Keratinocyte (primary cell): Measurements from ENCODE around the gene ARHGAP6. TPM values are rescaled to one million over a fixed set of nuclear protein-coding genes. Genes with fewer than 3 reads are reported as not detected.

Experiments used
- DNase-seq: peaks from one replicate; pipeline ENCODE4 v3.0.0-alpha.2; 2011; ENCODE audit warnings: low read depth, missing footprints, low spot score
- FAIRE-seq: peaks from 2 replicates; lab custom pipeline; 2011; peaks lifted over from hg19 to GRCh38; lab: Jason Lieb, UNC
- H2AFZ ChIP-seq: 2 replicates; pipeline ENCODE4 v1.6.0; 2012; ENCODE audit warnings: low read length, control low read depth, inconsistent platforms; ENCODE audit not compliant: control insufficient read depth
- H3K27ac ChIP-seq: 2 replicates; pipeline ENCODE4 v1.5.1; 2011; ENCODE audit warnings: low read length; ENCODE audit not compliant: control insufficient read depth, insufficient read depth
- H3K27me3 ChIP-seq: 3 replicates; pipeline ENCODE4 v1.6.0; 2011; ENCODE audit warnings: low read length; ENCODE audit not compliant: control insufficient read depth, insufficient read depth; ENCODE audit errors: extremely low read depth
- H3K36me3 ChIP-seq, 2 experiments: 2 replicates in 1 of 2; 3 replicates in 1 of 2; pipeline ENCODE4 v1.5.1; 2011; ENCODE audit warnings: low read length in 2 of 2, mild to moderate bottlenecking in 1 of 2; ENCODE audit not compliant: control insufficient read depth in 2 of 2, insufficient read depth in 2 of 2; ENCODE audit errors: extremely low read depth in 1 of 2
- H3K4me1 ChIP-seq: 3 replicates; pipeline ENCODE4 v1.5.1; 2011; ENCODE audit warnings: low read length; ENCODE audit not compliant: control insufficient read depth, insufficient read depth; ENCODE audit errors: extremely low read depth
- H3K4me2 ChIP-seq: 3 replicates; pipeline ENCODE4 v1.6.0; 2011; ENCODE audit warnings: low read depth, low read length; ENCODE audit not compliant: control insufficient read depth, insufficient read depth; ENCODE audit errors: extremely low read depth
- H3K4me3 ChIP-seq, 3 experiments: fragments of 200-600 bp in 1 of 3; sonication (generic) in 1 of 3; 2 replicates in 2 of 3; 3 replicates in 1 of 3; pipeline ENCODE4 v1.5.1; 2011 to 2016; ENCODE audit warnings: low read length in 3 of 3, mild to moderate bottlenecking in 3 of 3, control low read depth in 2 of 3, inconsistent platforms in 1 of 3, low read depth in 1 of 3, mixed read lengths in 1 of 3, mixed run types in 1 of 3, moderate library complexity in 1 of 3; ENCODE audit not compliant: control insufficient read depth in 2 of 3, insufficient read depth in 2 of 3; ENCODE audit errors: extremely low read depth in 1 of 3
- H3K79me2 ChIP-seq: 2 replicates; pipeline ENCODE4 v1.6.0; 2012; ENCODE audit warnings: low read length; ENCODE audit not compliant: control insufficient read depth, insufficient read depth
- H3K9ac ChIP-seq: 3 replicates; pipeline ENCODE4 v1.6.0; 2011; ENCODE audit warnings: low read length; ENCODE audit not compliant: control insufficient read depth, insufficient read depth; ENCODE audit errors: extremely low read depth
- H3K9me1 ChIP-seq: 3 replicates; pipeline ENCODE4 v1.6.0; 2011; ENCODE audit warnings: low read length; ENCODE audit not compliant: control insufficient read depth, insufficient read depth; ENCODE audit errors: extremely low read depth
- H3K9me3 ChIP-seq: 2 replicates; pipeline ENCODE4 v1.5.1; 2012; ENCODE audit warnings: low read depth, low read length; ENCODE audit not compliant: control insufficient read depth
- H4K20me1 ChIP-seq: 3 replicates; pipeline ENCODE4 v1.6.0; 2011; ENCODE audit warnings: low read length; ENCODE audit not compliant: control insufficient read depth, insufficient read depth; ENCODE audit errors: extremely low read depth
- EZH2 ChIP-seq: IDR thresholded peaks from one replicate; pipeline ENCODE4 v1.6.1; 2012; ENCODE audit warnings: inconsistent platforms, mild to moderate bottlenecking, low read length, moderate library complexity
- dilution Hi-C: fragments of 300-500 bp; cut with MboI; formaldehyde crosslinking; loops from one replicate; pipeline ENCODE4 v1.7.0; 2020; ENCODE audit warnings: low sequenced_read_pairs; ENCODE audit not compliant: extremely low pct_ligation_motif_present
- polyA plus RNA-seq, 5 experiments: library from polyadenylated mRNA; depleted of rRNA in 3 of 5; stranded (reverse) in 3 of 5; stranded (forward) in 1 of 5; unstranded in 1 of 5; fragments of >200 nt; gene quantifications; 1 replicate in 1 of 5; 2 replicates in 3 of 5; 3 replicates in 1 of 5; pipeline versions ENCODE4 v1.2.1 to v1.2.3, GENCODE V29; 2011 to 2012; ENCODE audit warnings: missing spikeins in 2 of 5, low read depth in 1 of 5, low replicate concordance in 1 of 5
- TF ChIP-seq, protein P1 (sequence below), 3 experiments: IDR thresholded peaks in 1 of 3; conservative IDR thresholded peaks in 1 of 3; optimal IDR thresholded peaks in 1 of 3; 2 replicates in 2 of 3; 3 replicates in 1 of 3; pipeline versions ENCODE3 to v1.5.1; 2011; ENCODE audit warnings: low read length in 3 of 3, mild to moderate bottlenecking in 3 of 3, moderate library complexity in 2 of 3, control low read depth in 1 of 3, inconsistent platforms in 1 of 3; ENCODE audit not compliant: insufficient read depth in 2 of 3; ENCODE audit errors: extremely low read depth in 1 of 3

Gene ARHGAP6
- polyA plus RNA-seq, 1 donor (not counting 4 experiments of a cell fraction or from before 2014, with no cell fraction given): 0.01 TPM

GRCh38 chrX:11386001-11386523, 279.7 kb downstream of the ARHGAP6 start:
- peak overlapping the region; percentile 39 for H3K27ac ChIP-seq
- H4K20me1 ChIP-seq: no peaks in the 10 kb centered on the region
- H3K27me3 ChIP-seq: no peaks in the 10 kb centered on the region
- TF ChIP-seq, protein P1, sequence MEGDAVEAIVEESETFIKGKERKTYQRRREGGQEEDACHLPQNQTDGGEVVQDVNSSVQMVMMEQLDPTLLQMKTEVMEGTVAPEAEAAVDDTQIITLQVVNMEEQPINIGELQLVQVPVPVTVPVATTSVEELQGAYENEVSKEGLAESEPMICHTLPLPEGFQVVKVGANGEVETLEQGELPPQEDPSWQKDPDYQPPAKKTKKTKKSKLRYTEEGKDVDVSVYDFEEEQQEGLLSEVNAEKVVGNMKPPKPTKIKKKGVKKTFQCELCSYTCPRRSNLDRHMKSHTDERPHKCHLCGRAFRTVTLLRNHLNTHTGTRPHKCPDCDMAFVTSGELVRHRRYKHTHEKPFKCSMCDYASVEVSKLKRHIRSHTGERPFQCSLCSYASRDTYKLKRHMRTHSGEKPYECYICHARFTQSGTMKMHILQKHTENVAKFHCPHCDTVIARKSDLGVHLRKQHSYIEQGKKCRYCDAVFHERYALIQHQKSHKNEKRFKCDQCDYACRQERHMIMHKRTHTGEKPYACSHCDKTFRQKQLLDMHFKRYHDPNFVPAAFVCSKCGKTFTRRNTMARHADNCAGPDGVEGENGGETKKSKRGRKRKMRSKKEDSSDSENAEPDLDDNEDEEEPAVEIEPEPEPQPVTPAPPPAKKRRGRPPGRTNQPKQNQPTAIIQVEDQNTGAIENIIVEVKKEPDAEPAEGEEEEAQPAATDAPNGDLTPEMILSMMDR (optimal IDR thresholded peaks at IDR 0.05 in 1 of 3, IDR thresholded peaks at IDR 0.05 in 1 of 3, conservative IDR thresholded peaks at IDR 0.05 in 1 of 3; ENCODE audit: extremely low read depth in 1 of 3, insufficient read depth in 2 of 3, low read length in 3 of 3): no peak
- no peak for TF ChIP-seq EZH2
- dilution Hi-C loops: no loop called here
- peaks cover 4% of the 10 kb centered on the region for H3K4me1 ChIP-seq
- no peaks in the 10 kb centered on the region for H3K9me1 ChIP-seq
- no peak overlapping the region for H3K9ac ChIP-seq
- peak overlapping the region; percentile 10 for H2AFZ ChIP-seq
- H3K79me2 ChIP-seq: no peaks in the 10 kb centered on the region
- FAIRE-seq: no peak
- no peak for DNase-seq
- no peak overlapping the region for H3K4me2 ChIP-seq
- H3K9me3 ChIP-seq: no peaks in the 10 kb centered on the region
- no peaks in the 10 kb centered on the region for H3K36me3 ChIP-seq
- H3K4me3 ChIP-seq: no peak overlapping the region

DNA sequence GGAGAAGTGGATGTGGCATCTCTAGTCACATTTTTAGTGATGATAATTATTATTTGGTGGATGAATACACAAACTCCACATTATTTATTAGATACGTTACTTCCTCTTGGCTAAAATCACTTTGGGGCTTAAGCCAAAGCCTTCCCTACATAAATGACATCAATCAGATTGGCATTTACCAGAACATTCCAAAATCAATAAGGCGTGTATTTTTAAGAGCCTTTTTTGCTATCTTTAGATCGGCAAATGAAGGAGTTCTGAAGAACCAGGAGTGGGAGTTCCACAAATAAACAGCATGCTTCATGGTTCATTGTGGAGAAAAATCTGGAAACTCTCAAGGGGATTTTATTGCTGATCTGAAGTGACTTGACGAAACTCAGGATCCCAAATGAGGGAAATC, 282.8 kb downstream of the ARHGAP6 start:
- no peak for TF ChIP-seq EZH2
- TF ChIP-seq, protein P1 (optimal IDR thresholded peaks at IDR 0.05 in 1 of 3, IDR thresholded peaks at IDR 0.05 in 1 of 3, conservative IDR thresholded peaks at IDR 0.05 in 1 of 3; ENCODE audit: extremely low read depth in 1 of 3, insufficient read depth in 2 of 3, low read length in 3 of 3): no peak
- H3K27ac ChIP-seq: no peak overlapping the region
- H3K9ac ChIP-seq: no peak overlapping the region
- H3K79me2 ChIP-seq: no peaks in the 10 kb centered on the region
- H3K9me3 ChIP-seq: peaks cover 2% of the 10 kb centered on the region
- dilution Hi-C loops: no loop called here
- no peaks in the 10 kb centered on the region for H3K36me3 ChIP-seq
- FAIRE-seq: no peak
- no peak overlapping the region for H3K4me3 ChIP-seq
- no peak overlapping the region for H3K4me2 ChIP-seq
- no peaks in the 10 kb centered on the region for H4K20me1 ChIP-seq
- no peak for DNase-seq
- peaks cover 9% of the 10 kb centered on the region for H3K4me1 ChIP-seq
- H3K9me1 ChIP-seq: no peaks in the 10 kb centered on the region
- no peak overlapping the region for H2AFZ ChIP-seq
- no peaks in the 10 kb centered on the region for H3K27me3 ChIP-seq
